ENCODE measurements around the gene GP2.

Gene GP2

GRCh38 chr16:20303012-20303411 lies 24.3 kb downstream of the GP2 start:
- DNase-seq, result no peak

GRCh38 chr16:20302389-20302788 lies 24.9 kb downstream of the GP2 start:
- DNase-seq, result no peak

DNA sequence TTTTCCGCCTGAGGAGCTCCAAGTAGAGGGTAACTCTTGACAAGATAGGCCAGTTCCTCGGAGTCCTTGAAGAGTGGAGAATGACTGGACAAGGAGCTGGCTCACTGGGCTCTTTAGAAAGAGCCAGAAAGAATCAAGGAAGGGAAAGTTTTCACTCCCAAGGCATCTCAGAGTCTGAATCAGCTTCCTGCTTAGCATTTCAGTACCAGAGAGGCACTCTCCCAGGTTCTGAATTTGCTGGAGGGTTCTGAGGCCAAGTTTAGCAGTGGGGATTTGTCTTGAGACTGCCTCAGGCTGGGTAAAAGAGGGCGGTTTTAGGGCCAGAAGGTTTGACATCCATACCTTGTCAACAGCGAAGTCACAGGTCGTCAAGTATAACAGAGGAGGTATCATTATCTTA lies 25.5 kb downstream of the GP2 start:
- DNase-seq, result no peak

DNA sequence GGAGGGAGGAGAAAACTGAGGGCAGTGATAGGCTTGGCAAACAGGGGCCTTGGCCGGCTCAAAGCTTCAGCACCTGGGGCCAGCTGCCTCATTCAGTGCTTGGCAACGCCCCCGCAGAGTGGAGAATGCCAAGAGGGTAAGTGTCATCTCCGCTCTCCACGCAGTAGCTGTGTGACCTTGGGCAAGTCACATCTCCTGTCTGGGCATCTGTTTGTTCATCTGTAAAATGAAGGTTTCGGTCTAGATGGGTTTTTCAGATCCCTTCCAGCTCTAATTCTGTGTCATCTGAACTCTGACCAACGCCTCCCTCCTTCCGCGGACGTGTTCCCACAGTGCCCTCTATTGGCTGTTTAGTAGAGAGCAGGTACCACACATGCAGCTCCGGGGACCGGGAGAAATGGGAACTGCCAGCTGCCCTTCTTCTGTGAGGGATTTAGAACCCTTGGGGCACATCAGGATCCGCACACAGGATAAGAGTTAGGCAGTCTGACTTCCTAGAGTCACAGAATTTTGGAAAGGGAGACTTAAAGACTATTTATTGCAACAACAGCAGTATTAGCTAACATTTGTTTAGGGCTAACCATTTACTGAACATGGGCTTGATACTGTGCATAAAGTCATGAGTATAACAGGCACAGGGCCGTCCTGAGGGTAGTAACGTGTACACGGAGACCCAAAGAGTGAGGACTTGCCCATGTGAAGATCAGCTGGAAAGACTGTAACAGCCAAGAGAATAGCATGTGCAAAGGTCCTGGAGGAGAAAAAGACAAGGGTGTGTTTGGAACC lies 26.8 kb downstream of the GP2 start:
- DNase-seq, result peak in 1 of 2 donors; percentile 7

DNA sequence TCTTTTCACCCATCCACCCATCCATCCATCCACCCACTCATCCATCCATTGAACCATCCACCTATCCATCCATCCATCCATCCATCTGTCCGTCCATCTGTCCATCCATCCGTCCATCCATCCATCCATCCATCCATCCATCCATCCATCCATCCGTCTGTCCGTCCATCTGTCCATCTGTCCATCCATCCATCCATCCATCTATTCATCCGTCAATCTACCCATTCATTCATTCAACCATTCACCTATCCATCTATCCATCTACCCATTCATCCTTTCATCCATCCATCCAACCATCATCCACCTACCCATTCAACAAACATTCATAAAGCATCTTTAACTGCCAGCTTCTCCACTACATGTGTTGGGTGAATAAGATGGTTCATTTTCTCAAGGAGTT lies 28.9 kb downstream of the GP2 start:
- DNase-seq, result no peak

DNA sequence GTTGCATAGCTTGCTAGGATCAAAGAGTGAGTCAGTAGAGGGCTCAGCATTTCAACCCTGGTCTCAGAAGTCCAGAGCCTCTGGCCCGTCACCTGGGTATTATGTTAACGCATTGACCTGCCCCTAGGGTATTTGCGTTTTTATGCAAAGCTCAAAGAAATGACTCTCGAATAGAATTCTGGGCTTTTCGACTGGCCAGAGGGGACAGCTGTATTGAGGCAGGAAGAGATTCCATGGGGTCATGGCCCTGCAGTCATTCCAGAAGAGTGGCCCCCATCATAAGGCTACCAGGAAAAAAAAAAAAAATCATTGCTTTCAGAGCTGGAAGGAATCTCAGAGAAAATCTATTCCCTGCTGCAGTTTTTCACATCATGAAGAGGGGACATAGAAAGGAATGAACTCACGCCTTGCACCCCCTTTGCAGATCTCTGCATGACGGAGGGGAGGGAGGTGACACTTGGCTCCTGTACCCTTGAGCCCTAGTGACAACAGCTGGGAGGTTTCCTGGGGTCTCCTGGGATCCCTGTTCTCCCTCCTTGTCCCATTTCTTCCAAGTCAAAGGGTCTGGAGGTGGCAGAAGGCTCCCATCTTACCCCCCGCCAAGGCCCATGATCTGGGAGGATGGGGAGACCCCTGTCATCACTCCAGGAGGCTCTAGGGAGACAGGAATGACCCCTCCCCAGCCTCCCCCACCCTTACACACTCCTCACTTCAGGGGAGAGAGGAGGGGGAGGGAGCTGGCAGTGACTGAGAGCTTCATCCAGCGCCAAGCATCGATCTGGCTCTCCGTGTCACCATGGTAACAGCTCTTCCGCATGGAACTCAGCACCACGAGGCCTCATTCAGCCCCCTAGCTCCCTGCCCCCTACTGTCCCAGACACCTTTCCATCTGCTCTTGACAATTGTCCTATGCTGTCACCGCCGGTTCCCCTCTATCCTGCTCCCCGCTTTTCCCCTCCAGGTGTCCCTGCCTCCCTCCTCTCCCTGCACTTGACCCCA lies 35.8 kb downstream of the GP2 start:
- DNase-seq, result no peak

DNA sequence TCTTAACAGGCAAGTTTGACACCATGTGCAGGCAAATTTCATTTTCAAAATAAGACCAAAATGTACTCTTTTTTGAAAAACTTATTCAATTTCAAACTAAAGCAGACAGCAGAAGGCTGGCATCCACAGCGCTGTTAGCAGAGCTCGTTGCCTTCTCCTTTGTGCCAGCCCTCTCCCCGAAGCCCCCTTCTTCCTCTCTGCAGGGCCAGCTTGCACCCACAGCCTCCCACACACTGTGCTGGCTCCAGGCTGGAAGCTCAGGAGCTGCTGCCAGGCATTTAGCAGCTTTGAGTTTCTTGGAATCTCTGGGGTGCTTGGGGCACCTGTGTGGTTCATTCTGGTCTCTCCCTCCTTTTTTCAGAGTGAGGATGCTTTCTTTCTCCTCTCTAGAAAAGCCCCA lies 37.7 kb downstream of the GP2 start:
- DNase-seq, result no peak

GRCh38 chr16:20285993-20286499 lies 41.3 kb downstream of the GP2 start:
- DNase-seq, result no peak

DNA sequence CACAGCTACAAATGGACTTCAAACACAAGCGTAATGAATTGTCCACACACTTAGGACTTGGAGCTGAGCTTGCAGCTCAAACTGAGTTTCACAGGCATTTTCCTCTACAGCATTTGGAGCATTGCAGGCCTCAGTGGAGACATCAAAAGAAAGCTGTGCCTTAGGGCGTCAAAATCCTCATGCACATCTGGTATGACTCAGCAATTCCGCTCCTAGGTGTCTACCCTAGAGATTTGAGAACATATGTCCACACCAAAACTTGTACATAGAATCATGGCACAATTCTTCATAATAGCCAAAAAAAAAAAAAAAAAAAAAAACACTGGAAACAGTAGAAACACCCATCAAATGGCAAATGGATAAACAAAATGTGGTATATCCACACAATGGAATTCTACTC lies 47.1 kb downstream of the GP2 start:
- DNase-seq, result no peak

- no peak for DNase-seq
Measured at GRCh38 chr16:20271893-20272292, 55.4 kb downstream of the GP2 start.

DNA sequence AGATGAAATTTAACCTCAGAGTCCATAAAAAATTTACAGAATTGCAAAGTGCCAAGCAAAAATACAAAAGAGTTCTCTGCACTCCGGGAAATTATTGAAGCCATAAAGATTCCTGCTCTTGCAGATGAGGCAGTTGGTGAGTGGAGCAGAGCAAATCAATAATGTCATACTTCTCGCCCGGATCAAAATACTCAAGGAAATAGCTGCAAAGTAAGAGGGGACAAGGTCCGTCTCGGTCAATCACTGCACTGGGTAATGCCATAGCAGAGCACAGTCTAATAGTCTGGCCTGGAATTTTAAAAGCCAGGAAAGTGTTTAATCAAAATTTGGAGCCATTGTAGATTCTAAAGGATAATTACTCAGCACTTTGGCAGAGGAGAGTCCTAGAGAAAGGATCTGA lies 58.9 kb downstream of the GP2 start:
- no peak for DNase-seq

DNA sequence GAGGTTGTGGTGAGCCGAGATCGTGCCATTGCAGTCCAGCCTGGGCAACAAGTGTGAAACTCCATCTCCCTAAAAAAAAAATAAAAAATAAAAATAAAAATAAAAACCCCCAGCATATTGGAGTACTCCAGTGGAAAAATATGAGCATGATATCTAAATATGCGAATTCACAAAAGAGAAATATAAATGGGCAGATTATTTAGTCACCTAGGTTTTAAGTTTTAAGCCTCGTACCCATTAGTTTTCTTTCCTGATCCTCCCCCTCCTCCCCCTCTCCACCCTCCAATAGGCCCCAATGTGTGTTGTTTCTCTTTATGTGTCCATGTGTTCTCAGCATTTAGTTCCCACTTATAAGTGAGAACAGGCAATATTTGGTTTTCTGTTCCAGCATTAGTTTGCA lies 62.3 kb downstream of the GP2 start:
- DNase-seq, result no peak

DNA sequence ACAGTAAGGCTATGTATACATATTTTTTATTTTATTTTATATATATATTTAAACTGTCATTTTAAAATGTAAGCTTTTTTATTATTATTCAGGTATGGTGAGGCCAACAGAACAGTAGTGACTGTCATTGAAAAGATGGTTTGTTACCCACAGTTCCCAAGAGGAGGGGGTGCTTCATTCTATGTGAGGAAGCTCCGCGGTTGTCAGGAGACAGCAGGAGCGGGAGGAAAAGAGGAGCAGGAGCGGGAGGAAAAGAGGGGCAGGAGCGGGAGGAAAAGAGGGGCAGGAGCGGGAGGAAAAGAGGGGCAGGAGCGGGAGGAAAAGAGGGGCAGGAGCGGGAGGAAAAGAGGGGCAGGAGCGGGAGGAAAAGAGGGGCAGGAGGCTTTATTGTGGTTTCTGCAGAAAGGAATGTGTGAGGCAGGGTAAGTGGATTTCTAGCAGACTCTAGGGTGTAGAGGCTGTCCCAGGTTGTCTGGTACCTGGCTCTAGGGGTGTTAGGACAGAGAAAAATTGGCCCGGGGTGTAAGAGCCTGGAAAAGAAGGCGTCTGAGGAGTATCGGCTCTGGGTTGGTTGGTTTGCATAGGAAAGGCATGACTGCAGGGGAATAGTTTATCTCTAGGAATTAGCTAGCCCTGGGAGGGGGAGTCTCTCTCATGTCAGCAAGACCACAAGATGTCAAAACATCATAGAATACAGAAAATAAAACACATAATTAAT lies 64.0 kb downstream of the GP2 start:
- no peak for DNase-seq

GRCh38 chr16:20262248-20262647 lies 65.1 kb downstream of the GP2 start:
- no peak for DNase-seq

DNA sequence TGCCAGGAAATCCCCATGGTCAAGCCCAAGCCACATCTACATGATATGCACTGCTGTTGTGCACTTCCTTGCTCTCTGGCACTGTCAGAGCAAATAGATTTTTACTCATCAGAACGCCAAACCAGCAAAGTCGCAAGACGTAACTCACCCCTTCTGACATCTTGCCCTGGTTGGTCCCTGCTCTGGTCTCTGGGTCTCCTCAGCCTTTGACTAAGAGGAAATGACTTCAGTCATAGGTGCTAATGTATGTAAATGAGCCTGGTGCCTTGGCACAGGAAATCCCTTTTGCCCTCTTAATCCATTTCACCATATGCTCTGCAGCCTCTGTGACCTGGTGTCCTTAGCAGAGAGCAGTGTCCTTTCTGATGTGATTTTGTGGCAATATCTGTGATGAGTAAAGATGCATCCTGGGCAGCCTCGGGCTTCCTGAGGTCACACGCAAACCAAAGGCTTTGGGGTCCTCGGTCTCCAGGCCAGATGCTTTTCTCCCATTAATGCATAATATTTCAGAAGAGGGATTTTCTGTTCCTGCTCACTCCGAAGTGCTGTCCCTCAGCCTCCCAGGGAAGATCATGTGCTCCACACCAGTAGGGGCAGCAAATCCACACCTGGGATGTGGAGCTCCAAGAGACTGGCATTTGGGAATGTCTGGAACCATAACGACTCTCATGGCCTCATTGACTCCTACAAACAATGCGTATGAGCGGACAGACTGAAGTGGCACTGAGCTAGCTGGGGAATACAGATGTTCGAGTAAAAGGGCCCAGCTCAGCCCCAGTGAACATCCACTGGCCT lies 66.9 kb downstream of the GP2 start:
- DNase-seq, result no peak

Data from CD4-positive, alpha-beta T cell treated with Interleukin-1 beta for 1 hour (primary cell).